IMR-90 (cell line): ENCODE measurements around the gene NWD2. TPM values are rescaled to one million over a fixed set of nuclear protein-coding genes. Genes with fewer than 3 reads are reported as not detected.

ENCODE experiments used
- ATAC-seq: fragments of 200-7000 bp; cut with Tn5 transposase; 2 replicates; pipeline ENCODE4 v1.9.1; 2020; ENCODE audit warnings: low read depth, mild to moderate bottlenecking, moderate library complexity
- BruUV-seq: library from RNA; stranded (reverse); fragments of 400-500 nt; replicated peaks from 2 replicates; lab custom pipeline; 2021; lab: Mats Ljungman, UMichigan
- CTCF ChIA-PET: fragments of 300-600 bp; formaldehyde crosslinking; extraction: SDS; loops from one replicate; lab custom pipeline; 2021; ENCODE audit warnings: antibody characterized with exemption; lab: Yijun Ruan, JAX
- POLR2A ChIA-PET: fragments of 300-600 bp; sonication (Branson Sonifier 250); formaldehyde crosslinking; loops from one replicate; lab custom pipeline; 2022; ENCODE audit warnings: antibody characterized with exemption; ENCODE audit not compliant: unreplicated experiment; lab: Charles Lee
- DNase-seq: peaks from one replicate; pipeline ENCODE4 v3.0.0; 2013
- H2AFZ ChIP-seq: replicated peaks from 2 replicates; pipeline ENCODE3; 2013; ENCODE audit warnings: low read length, mild to moderate bottlenecking; ENCODE audit not compliant: poor library complexity
- H2AK5ac ChIP-seq: 2 replicates; pipeline ENCODE4 v1.6.1; 2013; ENCODE audit warnings: low read depth, low read length, inconsistent platforms
- H2AK9ac ChIP-seq: replicated peaks from 2 replicates; pipeline ENCODE3; 2013; ENCODE audit warnings: mild to moderate bottlenecking, low read depth, low read length, moderate library complexity; ENCODE audit not compliant: poor library complexity
- H2BK120ac ChIP-seq: 2 replicates; pipeline ENCODE4 v1.6.1; 2013; ENCODE audit warnings: low read depth, low read length, inconsistent platforms
- H2BK15ac ChIP-seq: 3 replicates; pipeline ENCODE4 v1.6.1; 2013; ENCODE audit warnings: low read depth, low read length, inconsistent platforms
- H2BK20ac ChIP-seq: 2 replicates; pipeline ENCODE4 v1.6.1; 2013; ENCODE audit warnings: low read depth, mild to moderate bottlenecking, inconsistent platforms, low read length, moderate library complexity
- H2BK5ac ChIP-seq: 2 replicates; pipeline ENCODE4 v1.6.1; 2013; ENCODE audit warnings: mild to moderate bottlenecking, low read depth, low read length, inconsistent platforms; ENCODE audit not compliant: poor library complexity, severe bottlenecking
- H3K14ac ChIP-seq: replicated peaks from 2 replicates; pipeline ENCODE4 v1.6.1; 2013; ENCODE audit warnings: low read depth, low read length, inconsistent platforms
- H3K18ac ChIP-seq: 2 replicates; pipeline ENCODE4 v1.6.1; 2013; ENCODE audit warnings: low read depth, low read length, control low read depth
- H3K23ac ChIP-seq: 2 replicates; pipeline ENCODE4 v1.6.1; 2013; ENCODE audit warnings: low read depth, low read length, inconsistent platforms
- H3K27ac ChIP-seq: 2 replicates; pipeline ENCODE4 v1.5.1; 2013; ENCODE audit warnings: mild to moderate bottlenecking, control low read depth, low read length; ENCODE audit not compliant: insufficient read depth
- H3K27me3 ChIP-seq: 2 replicates; pipeline ENCODE4 v1.6.1; 2013; ENCODE audit warnings: low read length; ENCODE audit not compliant: control insufficient read depth, insufficient read depth
- H3K36me3 ChIP-seq: 2 replicates; pipeline ENCODE4 v1.6.1; 2013; ENCODE audit warnings: low read length, mixed read lengths; ENCODE audit not compliant: control insufficient read depth, insufficient read depth
- H3K4ac ChIP-seq: 2 replicates; pipeline ENCODE4 v1.6.1; 2013; ENCODE audit warnings: low read depth, low read length, inconsistent platforms
- H3K4me1 ChIP-seq: 2 replicates; pipeline ENCODE4 v1.6.1; 2013; ENCODE audit warnings: low read length, mixed read lengths; ENCODE audit not compliant: control insufficient read depth, insufficient read depth
- H3K4me2 ChIP-seq: 2 replicates; pipeline ENCODE4 v1.6.1; 2013; ENCODE audit warnings: low read depth, mild to moderate bottlenecking, control low read depth, low read length, moderate library complexity
- H3K4me3 ChIP-seq: 2 replicates; pipeline ENCODE4 v1.5.1; 2013; ENCODE audit warnings: low read depth, mild to moderate bottlenecking, control low read depth, low read length, moderate library complexity; ENCODE audit not compliant: insufficient read depth
- H3K56ac ChIP-seq: 2 replicates; pipeline ENCODE4 v1.6.1; 2013; ENCODE audit warnings: low read length, inconsistent platforms; ENCODE audit not compliant: insufficient read depth; ENCODE audit errors: extremely low read depth
- H3K79me1 ChIP-seq, 2 experiments: 2 replicates each; pipeline ENCODE4 v1.6.1; 2013; ENCODE audit warnings: low read length in 2 of 2, inconsistent platforms in 1 of 2, low read depth in 1 of 2
- H3K9ac ChIP-seq: 2 replicates; pipeline ENCODE4 v1.6.1; 2013; ENCODE audit warnings: low read depth, low read length, control low read depth
- H3K9me1 ChIP-seq: 2 replicates; pipeline ENCODE4 v1.6.1; 2013; ENCODE audit warnings: low read length, inconsistent platforms; ENCODE audit not compliant: insufficient read depth
- H3K9me3 ChIP-seq: 2 replicates; pipeline ENCODE4 v1.6.1; 2013; ENCODE audit warnings: low read length; ENCODE audit not compliant: control insufficient read depth, insufficient read depth
- H4K20me1 ChIP-seq: 2 replicates; pipeline ENCODE4 v1.6.1; 2013; ENCODE audit warnings: low read length, inconsistent platforms; ENCODE audit not compliant: insufficient read depth
- H4K5ac ChIP-seq: 2 replicates; pipeline ENCODE4 v1.6.1; 2013; ENCODE audit warnings: mild to moderate bottlenecking, low read depth, low read length, control low read depth
- H4K8ac ChIP-seq, 2 experiments: 2 replicates each; pipeline ENCODE4 v1.6.1; 2013; ENCODE audit warnings: low read depth in 2 of 2, low read length in 2 of 2, control low read depth in 1 of 2, inconsistent platforms in 1 of 2
- H4K91ac ChIP-seq: 2 replicates; pipeline ENCODE4 v1.6.1; 2013; ENCODE audit warnings: low read depth, low read length, inconsistent platforms; ENCODE audit not compliant: insufficient read depth
- CEBPB ChIP-seq: IDR thresholded peaks from 2 replicates; pipeline ENCODE4 v1.6.1; 2012; ENCODE audit warnings: low read depth, low read length, improper control_type of control experiment
- FOS ChIP-seq: fragments of 150-350 bp; IDR thresholded peaks from 2 replicates; pipeline ENCODE4 v1.6.1; 2016; ENCODE audit warnings: low read depth, low read length
- MAFK ChIP-seq: IDR thresholded peaks from 2 replicates; pipeline ENCODE4 v1.6.1; 2012; ENCODE audit warnings: low read depth, low read length, improper control_type of control experiment
- MAZ ChIP-seq: IDR thresholded peaks from 2 replicates; pipeline ENCODE4 v1.6.1; 2012; ENCODE audit warnings: low read depth, mild to moderate bottlenecking, low read length, improper control_type of control experiment, moderate library complexity, borderline replicate concordance
- RAD21 ChIP-seq: IDR thresholded peaks from 2 replicates; pipeline ENCODE4 v1.6.1; 2012; ENCODE audit warnings: low read length, improper control_type of control experiment
- RCOR1 ChIP-seq: IDR thresholded peaks from 2 replicates; pipeline ENCODE4 v1.6.1; 2012; ENCODE audit warnings: mild to moderate bottlenecking, low read length, improper control_type of control experiment; ENCODE audit not compliant: insufficient replicate concordance
- RFX5 ChIP-seq: IDR thresholded peaks from 2 replicates; pipeline ENCODE4 v1.8.0; 2012; ENCODE audit warnings: low read depth, mild to moderate bottlenecking, low read length, moderate library complexity
- WGBS, 2 experiments: methylation state at CpG; one replicate each; pipeline versions ENCODE4 v1.1.5 to v1.1.7; 2013; ENCODE audit warnings: missing lambda C conversion rate in 2 of 2; ENCODE audit not compliant: insufficient read length in 1 of 2; ENCODE audit errors: extremely low coverage in 2 of 2; 5-methylcytosine and 5-hydroxymethylcytosine counted together
- dilution Hi-C: fragments of 300-500 bp; cut with HindIII; formaldehyde crosslinking; loops from one replicate; pipeline ENCODE4 v1.14.3; 2018; ENCODE audit warnings: low sequenced_read_pairs; ENCODE audit not compliant: unreplicated experiment
- in situ Hi-C: fragments of 300-500 bp; cut with MboI; formaldehyde crosslinking; loops from 3 replicates; pipeline ENCODE4 v1.14.3; 2019; ENCODE audit warnings: low sequenced_read_pairs, inconsistent platforms, mixed read lengths
- intact Hi-C: fragments of 100-400 bp; cut with micrococcal nuclease; formaldehyde crosslinking; loops from 2 replicates; pipeline ENCODE4 v1.10.0; 2022
- polyA plus RNA-seq, 3 experiments: library from polyadenylated mRNA; depleted of rRNA; stranded (reverse); fragments of >200 nt; gene quantifications; 2 replicates each; pipeline ENCODE4 v1.2.3, GENCODE V29; 2012; ENCODE audit warnings: low replicate concordance in 1 of 3
- total RNA-seq: library from RNA; depleted of rRNA; stranded (reverse); fragments of >200 nt; gene quantifications from 2 replicates; pipeline ENCODE4 v1.2.3, GENCODE V29; 2012
- TF ChIP-seq, protein P1 (sequence below): fragments of 150-350 bp; IDR thresholded peaks from 2 replicates; pipeline ENCODE4 v1.6.1; 2017; ENCODE audit warnings: mild to moderate bottlenecking, antibody characterized with exemption, low read length, low read depth
- TF ChIP-seq, protein P2 (sequence below): fragments of 150-350 bp; IDR thresholded peaks from 2 replicates; pipeline ENCODE4 v1.6.1; 2016; ENCODE audit warnings: low read depth, mild to moderate bottlenecking, low read length, moderate library complexity, borderline replicate concordance

Gene NWD2
- total and polyA plus RNA-seq, 2 of the 4 experiments (the other 2 are of a cell fraction), result not detected

GRCh38 chr4:37216209-37216608, 28.3 kb upstream of the NWD2 start:
- Histone ChIP-seq H3K4ac (no peak overlapping the region), H2BK5ac (no peak overlapping the region), H4K8ac (no peak overlapping the region), H3K4me1 (no peaks in the 10 kb centered on the region), H2BK120ac (no peak overlapping the region), H3K4me3 (no peak overlapping the region), H3K9me3 (peaks cover 9% of the 10 kb centered on the region), H2BK20ac (no peak overlapping the region), H3K56ac (no peak overlapping the region), H2AK9ac (no peak overlapping the region), H4K91ac (no peak overlapping the region), H3K27ac (no peak overlapping the region), H3K36me3 (no peaks in the 10 kb centered on the region), H3K4me2 (no peak overlapping the region), H2BK15ac (no peak overlapping the region), H2AK5ac (no peak overlapping the region), H4K5ac (no peak overlapping the region), H3K79me1 (no peaks in the 10 kb centered on the region), H3K23ac (no peak overlapping the region), H3K14ac (no peak overlapping the region), H3K9ac (no peak overlapping the region), H2AFZ (no peak overlapping the region), H3K18ac (no peak overlapping the region), H4K20me1 (no peaks in the 10 kb centered on the region), H3K27me3 (no peaks in the 10 kb centered on the region), H3K9me1 (no peaks in the 10 kb centered on the region)
- intact Hi-C loops (no loop called here), dilution Hi-C loops (no loop called here), in situ Hi-C loops (no loop called here)
- TF ChIP-seq, protein P1, sequence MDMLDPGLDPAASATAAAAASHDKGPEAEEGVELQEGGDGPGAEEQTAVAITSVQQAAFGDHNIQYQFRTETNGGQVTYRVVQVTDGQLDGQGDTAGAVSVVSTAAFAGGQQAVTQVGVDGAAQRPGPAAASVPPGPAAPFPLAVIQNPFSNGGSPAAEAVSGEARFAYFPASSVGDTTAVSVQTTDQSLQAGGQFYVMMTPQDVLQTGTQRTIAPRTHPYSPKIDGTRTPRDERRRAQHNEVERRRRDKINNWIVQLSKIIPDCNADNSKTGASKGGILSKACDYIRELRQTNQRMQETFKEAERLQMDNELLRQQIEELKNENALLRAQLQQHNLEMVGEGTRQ, result no peak
- TF ChIP-seq RAD21 (no peak), RCOR1 (no peak), RFX5 (no peak), MAZ (no peak), MAFK (no peak), CEBPB (no peak), FOS (no peak)
- TF ChIP-seq, protein P2, sequence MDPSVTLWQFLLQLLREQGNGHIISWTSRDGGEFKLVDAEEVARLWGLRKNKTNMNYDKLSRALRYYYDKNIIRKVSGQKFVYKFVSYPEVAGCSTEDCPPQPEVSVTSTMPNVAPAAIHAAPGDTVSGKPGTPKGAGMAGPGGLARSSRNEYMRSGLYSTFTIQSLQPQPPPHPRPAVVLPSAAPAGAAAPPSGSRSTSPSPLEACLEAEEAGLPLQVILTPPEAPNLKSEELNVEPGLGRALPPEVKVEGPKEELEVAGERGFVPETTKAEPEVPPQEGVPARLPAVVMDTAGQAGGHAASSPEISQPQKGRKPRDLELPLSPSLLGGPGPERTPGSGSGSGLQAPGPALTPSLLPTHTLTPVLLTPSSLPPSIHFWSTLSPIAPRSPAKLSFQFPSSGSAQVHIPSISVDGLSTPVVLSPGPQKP, result no peak
- ChIA-PET POLR2A (no interaction called here), CTCF (no interaction called here)
- no TSS peak for BruUV-seq
- ATAC-seq, result no peak
- no peak for DNase-seq
- WGBS, 2 experiments, result no CpG with 5 or more reads among the region's 2 CpGs
